ENCODE measurements around the gene CPED1. TPM values are rescaled to one million over a fixed set of nuclear protein-coding genes. Genes with fewer than 3 reads are reported as not detected.

Gene CPED1
- polyA plus RNA-seq, 1 experiment, result 52.0 TPM

- no peak for TF ChIP-seq CTCF (IDR thresholded peaks at IDR 0.05; ENCODE audit: low read depth, low read length)
- POLR2A ChIA-PET, result no interaction called here
- no peak overlapping the region for H3K27ac ChIP-seq (ENCODE audit: low read depth, low read length)
- no peaks in the 10 kb centered on the region for H3K27me3 ChIP-seq (ENCODE audit: control insufficient read depth, insufficient read depth, low read length)
- CTCF ChIA-PET, result no interaction called here
- no peak for DNase-seq (ENCODE audit: low read depth, low spot score)
- peaks cover 6% of the 10 kb centered on the region; the same call in 1 of the 2 replicates for H3K9me3 ChIP-seq (ENCODE audit: control insufficient read depth, insufficient read depth, low read length)
- H3K4me3 ChIP-seq (ENCODE audit: low read depth, low read length), result no peak overlapping the region
These were observed 60.7 kb downstream of the CPED1 start for GRCh38 chr7:121049028-121049791.

DNA sequence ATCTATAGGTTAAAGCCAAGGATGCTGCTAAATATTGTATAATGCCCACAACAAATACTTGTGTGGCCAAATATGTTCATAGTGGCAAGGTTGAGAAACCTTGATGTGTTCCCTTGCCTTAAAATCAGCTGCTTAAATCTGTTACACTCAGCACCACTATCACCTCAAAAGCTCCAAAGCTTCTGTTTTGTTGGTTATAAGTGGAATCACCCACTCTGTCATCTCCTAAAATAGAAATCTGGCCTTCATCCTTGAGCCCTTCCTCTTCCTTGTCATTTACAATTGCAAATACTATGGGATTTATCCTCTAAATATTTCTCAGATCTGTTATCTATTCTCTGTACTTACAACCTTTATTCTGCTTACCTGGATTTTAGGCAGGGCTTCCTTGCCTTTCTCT is 61.4 kb downstream of the CPED1 start:
- Histone ChIP-seq H3K27me3 (ENCODE audit: control insufficient read depth, insufficient read depth, low read length) (no peaks in the 10 kb centered on the region), H3K27ac (ENCODE audit: low read depth, low read length) (no peak overlapping the region), H3K9me3 (ENCODE audit: control insufficient read depth, insufficient read depth, low read length) (peaks cover 6% of the 10 kb centered on the region; the same call in 1 of the 2 replicates), H3K4me3 (ENCODE audit: low read depth, low read length) (no peak overlapping the region)
- no peak for DNase-seq (ENCODE audit: low read depth, low spot score)
- ChIA-PET CTCF (interaction anchor here (0.6 to 1.0 kb wide), 2 partner anchors 14 to 43 kb away, joined by 4 read pairs; no protein-coding TSS in a partner anchor), POLR2A (no interaction called here)
- TF ChIP-seq CTCF (IDR thresholded peaks at IDR 0.05; ENCODE audit: low read depth, low read length), result no peak

DNA sequence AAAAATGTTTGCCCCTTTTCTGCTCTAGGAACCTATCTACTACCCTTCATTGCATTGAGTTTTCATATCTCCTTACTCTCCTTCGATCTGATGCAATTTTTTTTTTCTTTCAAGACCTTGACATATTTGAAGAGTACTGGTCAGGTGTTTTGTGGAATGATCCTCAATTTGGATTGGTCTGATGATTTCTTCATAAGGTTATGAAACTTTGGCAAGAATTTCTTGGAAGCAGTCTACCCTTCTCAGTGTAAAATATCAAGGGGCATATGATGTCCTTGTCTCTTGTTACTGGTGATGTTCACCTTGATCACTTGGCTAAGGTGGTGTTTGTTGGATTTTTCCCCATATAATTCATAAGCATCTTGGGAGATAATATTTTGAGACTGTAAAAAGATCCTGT is 64.7 kb downstream of the CPED1 start:
- Histone ChIP-seq H3K4me3 (ENCODE audit: low read depth, low read length) (no peak overlapping the region), H3K27ac (ENCODE audit: low read depth, low read length) (no peak overlapping the region), H3K27me3 (ENCODE audit: control insufficient read depth, insufficient read depth, low read length) (no peaks in the 10 kb centered on the region), H3K9me3 (ENCODE audit: control insufficient read depth, insufficient read depth, low read length) (peaks cover 3% of the 10 kb centered on the region; the same call in 1 of the 2 replicates)
- no peak for TF ChIP-seq CTCF (IDR thresholded peaks at IDR 0.05; ENCODE audit: low read depth, low read length)
- POLR2A ChIA-PET, result no interaction called here
- DNase-seq (ENCODE audit: low read depth, low spot score), result no peak
- CTCF ChIA-PET, result no interaction called here

GRCh38 chr7:121054925-121055324 is 66.4 kb downstream of the CPED1 start:
- peaks cover 3% of the 10 kb centered on the region; the same call in 1 of the 2 replicates for H3K9me3 ChIP-seq (ENCODE audit: control insufficient read depth, insufficient read depth, low read length)
- CTCF ChIA-PET, result interaction anchor here (1.5 to 2.2 kb wide), 2 partner anchors 53 to 68 kb away, joined by 4 to 5 read pairs; no protein-coding TSS in a partner anchor
- no peak for DNase-seq (ENCODE audit: low read depth, low spot score)
- H3K27me3 ChIP-seq (ENCODE audit: control insufficient read depth, insufficient read depth, low read length), result no peaks in the 10 kb centered on the region
- no peak for TF ChIP-seq CTCF (IDR thresholded peaks at IDR 0.05; ENCODE audit: low read depth, low read length)
- POLR2A ChIA-PET, result no interaction called here
- H3K4me3 ChIP-seq (ENCODE audit: low read depth, low read length), result no peak overlapping the region
- H3K27ac ChIP-seq (ENCODE audit: low read depth, low read length), result no peak overlapping the region

GRCh38 chr7:121057878-121058277 is 69.4 kb downstream of the CPED1 start:
- no peak overlapping the region for H3K4me3 ChIP-seq (ENCODE audit: low read depth, low read length)
- no peak for DNase-seq (ENCODE audit: low read depth, low spot score)
- no peak overlapping the region for H3K27ac ChIP-seq (ENCODE audit: low read depth, low read length)
- no peaks in the 10 kb centered on the region; the same call in 1 of the 2 replicates for H3K9me3 ChIP-seq (ENCODE audit: control insufficient read depth, insufficient read depth, low read length)
- ChIA-PET CTCF (interaction anchor here (0.8 to 2.1 kb wide), 5 partner anchors 23 to 252 kb away, joined by 3 to 7 read pairs (median 3); no protein-coding TSS in a partner anchor), POLR2A (interaction anchor here (0.7 kb wide), 1 partner anchor 18 kb away, joined by 3 read pairs; no protein-coding TSS in a partner anchor)
- TF ChIP-seq CTCF (IDR thresholded peaks at IDR 0.05; ENCODE audit: low read depth, low read length), result no peak
- H3K27me3 ChIP-seq (ENCODE audit: control insufficient read depth, insufficient read depth, low read length), result no peaks in the 10 kb centered on the region

Measured in AG04450 (cell line).